PC-9 (cell line): ENCODE results near the gene IL1R1. TPM values are rescaled to one million over a fixed set of nuclear protein-coding genes. Genes with fewer than 3 reads are reported as not detected.

ENCODE experiments used
- BruUV-seq: library from RNA; stranded (reverse); fragments of 400-500 nt; replicated peaks from 2 replicates; lab custom pipeline; 2021; lab: Mats Ljungman, UMichigan
- CTCF ChIA-PET: fragments of 300-600 bp; sonication (Branson Sonifier 250); formaldehyde crosslinking; loops from one replicate; lab custom pipeline; 2022; ENCODE audit warnings: antibody characterized with exemption; lab: Charles Lee
- POLR2A ChIA-PET: fragments of 300-600 bp; sonication (Branson Sonifier 250); formaldehyde crosslinking; loops from one replicate; lab custom pipeline; 2022; ENCODE audit warnings: antibody characterized with exemption; ENCODE audit not compliant: unreplicated experiment; lab: Charles Lee
- DNase-seq, 2 experiments: peaks; one replicate each; pipeline versions ENCODE4 v3.0.0 to v3.0.0-alpha.2; 2015 to 2022; ENCODE audit warnings: mixed read lengths in 1 of 2
- H2AFZ ChIP-seq: fragments of 200-600 bp; sonication (generic); 2 replicates; pipeline ENCODE4 v1.8.1; 2017; ENCODE audit warnings: antibody characterized with exemption
- H3F3A ChIP-seq: fragments of 200-600 bp; sonication (generic); 2 replicates; pipeline ENCODE4 v1.8.1; 2017; ENCODE audit warnings: antibody characterized with exemption, mild to moderate bottlenecking, low read depth; ENCODE audit not compliant: insufficient read depth
- H3K27ac ChIP-seq: fragments of 200-600 bp; sonication (generic); 2 replicates; pipeline ENCODE4 v1.6.1; 2016; ENCODE audit warnings: mixed run types
- H3K27me3 ChIP-seq: fragments of 200-600 bp; sonication (generic); 2 replicates; pipeline ENCODE4 v1.6.1; 2016; ENCODE audit warnings: low read depth, mixed run types; ENCODE audit not compliant: insufficient read depth
- H3K36me3 ChIP-seq: fragments of 200-600 bp; sonication (generic); 2 replicates; pipeline ENCODE4 v1.6.1; 2016; ENCODE audit warnings: low read depth, mixed run types
- H3K4me1 ChIP-seq: fragments of 200-600 bp; sonication (generic); replicated peaks from 2 replicates; pipeline ENCODE4 v1.6.1; 2016; ENCODE audit warnings: mixed run types; ENCODE audit not compliant: insufficient read depth
- H3K4me2 ChIP-seq: fragments of 200-600 bp; sonication (generic); 2 replicates; pipeline ENCODE4 v1.6.1; 2017; ENCODE audit warnings: mixed run types
- H3K4me3 ChIP-seq: fragments of 200-600 bp; sonication (generic); 2 replicates; pipeline ENCODE4 v1.6.1; 2016; ENCODE audit warnings: mixed run types
- H3K79me2 ChIP-seq: fragments of 200-600 bp; sonication (generic); 2 replicates; pipeline ENCODE4 v1.6.1; 2017; ENCODE audit warnings: low read depth, mixed run types
- H3K9me2 ChIP-seq: fragments of 200-600 bp; sonication (generic); 2 replicates; pipeline ENCODE4 v1.8.1; 2017; ENCODE audit warnings: mild to moderate bottlenecking; ENCODE audit not compliant: insufficient read depth
- H3K9me3 ChIP-seq: fragments of 200-600 bp; sonication (generic); 2 replicates; pipeline ENCODE4 v1.8.1; 2016; ENCODE audit warnings: low read depth; ENCODE audit not compliant: insufficient read depth
- H4K20me1 ChIP-seq: fragments of 200-600 bp; sonication (generic); 2 replicates; pipeline ENCODE4 v1.8.1; 2017; ENCODE audit not compliant: insufficient read depth
- EZH2 ChIP-seq: fragments of 200-600 bp; sonication (generic); IDR thresholded peaks from 2 replicates; pipeline ENCODE4 v1.8.0; 2017; ENCODE audit warnings: antibody characterized with exemption, low read depth
- intact Hi-C: fragments of 100-400 bp; cut with micrococcal nuclease; formaldehyde crosslinking; loops from one replicate; pipeline ENCODE4 v1.10.0; 2022; ENCODE audit not compliant: unreplicated experiment
- total RNA-seq: library from RNA; stranded (reverse); gene quantifications from 2 replicates; pipeline ENCODE4 v1.2.3, GENCODE V29; 2021
- TF ChIP-seq, protein P1 (sequence below): fragments of 200-600 bp; sonication (generic); conservative IDR thresholded peaks from 2 replicates; pipeline ENCODE4 v1.6.1; 2017; ENCODE audit warnings: mixed run types, antibody characterized with exemption, mild to moderate bottlenecking, moderate library complexity

IL1R1 gene
- total RNA-seq, 1 experiment from 2014 or later: 6.5 TPM

GRCh38 chr2:102131564-102131963 lies 11.0 kb upstream of the IL1R1 start:
- Histone ChIP-seq H2AFZ (no peak overlapping the region), H3F3A (peaks cover 24% of the 10 kb centered on the region; the same call in 1 of the 2 replicates), H3K4me2 (no peak overlapping the region), H3K27me3 (no peaks in the 10 kb centered on the region), H3K79me2 (no peaks in the 10 kb centered on the region), H3K4me3 (no peak overlapping the region), H3K9me3 (no peaks in the 10 kb centered on the region; the same call in 1 of the 2 replicates), H4K20me1 (no peaks in the 10 kb centered on the region), H3K9me2 (no peaks in the 10 kb centered on the region), H3K36me3 (no peaks in the 10 kb centered on the region), H3K4me1 (peaks cover 35% of the 10 kb centered on the region), H3K27ac (no peak overlapping the region)
- ChIA-PET CTCF (no interaction called here), POLR2A (interaction anchor here (0.7 kb wide), 1 partner anchor 9 kb away, joined by 5 read pairs; no protein-coding TSS in a partner anchor)
- TF ChIP-seq EZH2: no peak
- TF ChIP-seq, protein P1, sequence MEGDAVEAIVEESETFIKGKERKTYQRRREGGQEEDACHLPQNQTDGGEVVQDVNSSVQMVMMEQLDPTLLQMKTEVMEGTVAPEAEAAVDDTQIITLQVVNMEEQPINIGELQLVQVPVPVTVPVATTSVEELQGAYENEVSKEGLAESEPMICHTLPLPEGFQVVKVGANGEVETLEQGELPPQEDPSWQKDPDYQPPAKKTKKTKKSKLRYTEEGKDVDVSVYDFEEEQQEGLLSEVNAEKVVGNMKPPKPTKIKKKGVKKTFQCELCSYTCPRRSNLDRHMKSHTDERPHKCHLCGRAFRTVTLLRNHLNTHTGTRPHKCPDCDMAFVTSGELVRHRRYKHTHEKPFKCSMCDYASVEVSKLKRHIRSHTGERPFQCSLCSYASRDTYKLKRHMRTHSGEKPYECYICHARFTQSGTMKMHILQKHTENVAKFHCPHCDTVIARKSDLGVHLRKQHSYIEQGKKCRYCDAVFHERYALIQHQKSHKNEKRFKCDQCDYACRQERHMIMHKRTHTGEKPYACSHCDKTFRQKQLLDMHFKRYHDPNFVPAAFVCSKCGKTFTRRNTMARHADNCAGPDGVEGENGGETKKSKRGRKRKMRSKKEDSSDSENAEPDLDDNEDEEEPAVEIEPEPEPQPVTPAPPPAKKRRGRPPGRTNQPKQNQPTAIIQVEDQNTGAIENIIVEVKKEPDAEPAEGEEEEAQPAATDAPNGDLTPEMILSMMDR: no peak
- intact Hi-C loops: no loop called here
- BruUV-seq: no TSS peak
- DNase-seq: peak in 1 of 2 experiments; percentile 79

DNA sequence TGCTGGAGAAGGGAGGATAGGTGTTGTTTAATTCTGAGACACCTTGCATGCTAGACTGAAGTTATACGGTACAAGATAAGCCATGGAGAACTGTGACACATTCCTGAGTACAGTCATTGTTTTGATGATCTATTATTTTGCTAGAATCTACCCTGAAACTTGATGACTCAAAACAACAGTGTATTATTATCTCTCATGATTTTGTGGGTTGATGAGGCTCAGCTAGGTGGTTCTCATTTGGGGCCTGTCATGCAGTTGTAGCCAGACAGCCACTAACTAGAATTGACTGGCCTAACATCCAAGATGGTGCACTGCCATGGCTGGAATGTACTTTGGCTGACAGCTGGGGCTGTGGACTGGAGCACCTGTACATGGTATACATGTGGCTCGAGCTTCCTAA lies 5.4 kb upstream of the IL1R1 start:
- BruUV-seq: no TSS peak

DNA sequence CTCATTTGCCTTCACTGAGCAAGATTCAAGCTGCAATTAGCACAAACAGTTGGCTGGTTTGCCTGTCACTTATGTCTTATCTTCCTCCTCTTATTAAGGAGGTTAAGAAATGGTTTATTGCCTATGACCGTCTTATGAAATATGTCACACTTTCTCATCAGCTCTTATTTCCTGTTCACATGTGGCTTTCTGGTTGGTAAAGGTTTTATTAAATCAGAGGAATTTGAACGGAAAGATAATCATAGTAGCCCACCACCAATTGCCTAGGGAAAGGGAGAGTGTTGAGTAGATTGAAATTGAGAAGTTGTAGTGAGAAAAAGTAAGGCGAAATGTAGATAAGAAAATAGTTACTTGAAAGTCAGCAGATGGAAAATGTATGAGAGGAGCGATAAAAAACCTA lies 4.2 kb upstream of the IL1R1 start:
- Histone ChIP-seq H3F3A (no peaks in the 10 kb centered on the region; the same call in 1 of the 2 replicates), H3K36me3 (no peaks in the 10 kb centered on the region), H3K27ac (no peak overlapping the region), H3K9me2 (no peaks in the 10 kb centered on the region), H3K4me3 (no peak overlapping the region), H3K4me1 (peaks cover 5% of the 10 kb centered on the region; the same call in 1 of the 2 replicates), H3K9me3 (peaks cover 2% of the 10 kb centered on the region; the same call in 1 of the 2 replicates), H3K79me2 (no peaks in the 10 kb centered on the region), H3K4me2 (no peak overlapping the region), H2AFZ (no peak overlapping the region), H4K20me1 (no peaks in the 10 kb centered on the region), H3K27me3 (no peaks in the 10 kb centered on the region)
- no TSS peak for BruUV-seq
- POLR2A ChIA-PET: no interaction called here
- no peak for TF ChIP-seq EZH2
- TF ChIP-seq, protein P1: no peak
- CTCF ChIA-PET: no interaction called here
- intact Hi-C loops: no loop called here
- DNase-seq: peak in 1 of 2 experiments; percentile 46

More for the DNA sequence above, 5.4 kb upstream of the IL1R1 start:
- H3K9me3 ChIP-seq: no peaks in the 10 kb centered on the region; the same call in 1 of the 2 replicates
- TF ChIP-seq, protein P1: no peak
- TF ChIP-seq EZH2: no peak
- H3K27ac ChIP-seq: no peak overlapping the region
- DNase-seq: no peak
- no peak overlapping the region for H2AFZ ChIP-seq
- H4K20me1 ChIP-seq: no peaks in the 10 kb centered on the region
- no peaks in the 10 kb centered on the region for H3K79me2 ChIP-seq
- intact Hi-C loops: no loop called here
- POLR2A ChIA-PET: no interaction called here
- no peak overlapping the region for H3K4me3 ChIP-seq
- CTCF ChIA-PET: no interaction called here
- H3K9me2 ChIP-seq: no peaks in the 10 kb centered on the region
- no peaks in the 10 kb centered on the region for H3K4me1 ChIP-seq
- H3F3A ChIP-seq: no peaks in the 10 kb centered on the region; the same call in 1 of the 2 replicates
- H3K36me3 ChIP-seq: no peaks in the 10 kb centered on the region
- no peaks in the 10 kb centered on the region for H3K27me3 ChIP-seq
- H3K4me2 ChIP-seq: no peak overlapping the region
